ENCODE data around the gene RHOG. TPM values are rescaled to one million over a fixed set of nuclear protein-coding genes. Genes with fewer than 3 reads are reported as not detected.

The RHOG gene
- total RNA-seq, 1 donor from 2014 or later, result 30.3 TPM

- no peak for DNase-seq (ENCODE audit: low read depth)
- Histone ChIP-seq H3K27me3 (ENCODE audit: control insufficient read depth, insufficient read depth, low read length) (no peaks in the 10 kb centered on the region), H3K36me3 (ENCODE audit: control insufficient read depth, insufficient read depth, low read length) (no peaks in the 10 kb centered on the region), H3K4me3 (ENCODE audit: low read depth, low read length) (peak overlapping the region; percentile 88)
- no peak for TF ChIP-seq CTCF (IDR thresholded peaks at IDR 0.05; ENCODE audit: insufficient read depth, low read length, poor library complexity, severe bottlenecking)
Observed at GRCh38 chr11:3856856-3857553, 16.2 kb upstream of the RHOG start.

- no peaks in the 10 kb centered on the region for H3K27me3 ChIP-seq (ENCODE audit: control insufficient read depth, insufficient read depth, low read length)
- DNase-seq (ENCODE audit: low read depth), result no peak
- H3K4me3 ChIP-seq (ENCODE audit: low read depth, low read length), result peak overlapping the region; percentile 88
- H3K36me3 ChIP-seq (ENCODE audit: control insufficient read depth, insufficient read depth, low read length), result no peaks in the 10 kb centered on the region
- TF ChIP-seq CTCF (IDR thresholded peaks at IDR 0.05; ENCODE audit: insufficient read depth, low read length, poor library complexity, severe bottlenecking), result no peak
Observed at GRCh38 chr11:3855808-3856491, 15.2 kb upstream of the RHOG start.

- Histone ChIP-seq H3K4me3 (ENCODE audit: low read depth, low read length) (peak within 1 kb of the TSS; percentile 88), H3K36me3 (ENCODE audit: control insufficient read depth, insufficient read depth, low read length) (no peaks in the 10 kb centered on the region), H3K27me3 (ENCODE audit: control insufficient read depth, insufficient read depth, low read length) (no peaks in the 10 kb centered on the region)
- DNase-seq (ENCODE audit: low read depth), result peak; percentile 65
- TF ChIP-seq CTCF (IDR thresholded peaks at IDR 0.05; ENCODE audit: insufficient read depth, low read length, poor library complexity, severe bottlenecking), result peak; percentile 90
Observed at GRCh38 chr11:3854977-3855807, 14.4 kb upstream of the RHOG start, which contains the start of gene STIM1. Gene STIM1 (plus strand): TSS chr11:3855664. CDS start chr11:3856271, 607 bp downstream.

GRCh38 chr11:3854660-3854976 lies 13.9 kb upstream of the RHOG start:
- H3K27me3 ChIP-seq (ENCODE audit: control insufficient read depth, insufficient read depth, low read length), result no peaks in the 10 kb centered on the region
- H3K36me3 ChIP-seq (ENCODE audit: control insufficient read depth, insufficient read depth, low read length), result no peaks in the 10 kb centered on the region
- no peak for TF ChIP-seq CTCF (IDR thresholded peaks at IDR 0.05; ENCODE audit: insufficient read depth, low read length, poor library complexity, severe bottlenecking)
- DNase-seq (ENCODE audit: low read depth), result no peak
- H3K4me3 ChIP-seq (ENCODE audit: low read depth, low read length), result no peak overlapping the region

- H3K4me3 ChIP-seq (ENCODE audit: low read depth, low read length), result no peak overlapping the region
- DNase-seq (ENCODE audit: low read depth), result no peak
- TF ChIP-seq CTCF (IDR thresholded peaks at IDR 0.05; ENCODE audit: insufficient read depth, low read length, poor library complexity, severe bottlenecking), result no peak
- H3K36me3 ChIP-seq (ENCODE audit: control insufficient read depth, insufficient read depth, low read length), result no peaks in the 10 kb centered on the region
- H3K27me3 ChIP-seq (ENCODE audit: control insufficient read depth, insufficient read depth, low read length), result no peaks in the 10 kb centered on the region
Observed at GRCh38 chr11:3853899-3854659, 13.3 kb upstream of the RHOG start.
